ENCODE results near the gene CDH4. TPM values are rescaled to one million over a fixed set of nuclear protein-coding genes. Genes with fewer than 3 reads are reported as not detected.

Gene CDH4
- total and polyA plus RNA-seq, 2 donors from 2014 or later: 1.1 TPM; not detected in 1

DNA sequence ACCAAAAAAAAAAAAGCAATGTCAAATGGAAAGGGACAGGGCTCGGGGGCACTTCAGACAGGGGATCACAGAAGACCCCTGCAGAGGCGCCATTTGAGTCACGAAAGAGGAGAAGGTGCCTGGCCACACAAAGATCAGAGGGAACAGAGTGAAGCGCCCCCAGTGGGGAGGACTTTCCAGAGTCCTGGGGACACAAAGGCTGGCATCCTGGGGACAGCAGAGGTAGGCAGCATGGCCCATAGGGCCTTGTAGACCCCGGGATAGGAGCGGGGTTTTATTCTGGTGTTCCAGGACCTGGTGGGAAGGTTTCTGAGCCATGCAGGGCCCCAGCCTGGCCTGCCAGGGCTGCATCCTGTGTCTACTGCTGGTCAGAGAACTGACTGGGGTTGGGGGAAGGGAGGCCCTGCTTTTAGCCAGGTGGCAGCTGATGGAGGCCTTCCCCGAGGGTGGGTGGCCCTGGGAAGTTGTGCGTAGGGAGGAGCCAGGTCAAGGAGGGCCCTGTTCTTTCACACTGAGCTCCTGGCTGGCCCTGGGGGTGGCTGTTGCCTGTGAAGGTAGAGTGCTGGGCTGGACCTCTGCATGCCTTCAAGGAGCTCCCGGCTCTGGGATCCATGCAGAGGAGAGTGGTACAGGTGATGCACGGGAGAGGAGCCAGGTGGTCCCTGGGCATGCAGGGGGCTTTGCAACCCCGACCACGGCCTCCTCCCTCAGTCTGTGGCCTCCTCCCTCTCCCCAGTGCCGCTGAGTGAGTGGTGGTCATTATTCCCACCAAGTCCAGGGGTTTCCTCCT is 117.9 kb downstream of the CDH4 start:
- TF ChIP-seq, protein P1, sequence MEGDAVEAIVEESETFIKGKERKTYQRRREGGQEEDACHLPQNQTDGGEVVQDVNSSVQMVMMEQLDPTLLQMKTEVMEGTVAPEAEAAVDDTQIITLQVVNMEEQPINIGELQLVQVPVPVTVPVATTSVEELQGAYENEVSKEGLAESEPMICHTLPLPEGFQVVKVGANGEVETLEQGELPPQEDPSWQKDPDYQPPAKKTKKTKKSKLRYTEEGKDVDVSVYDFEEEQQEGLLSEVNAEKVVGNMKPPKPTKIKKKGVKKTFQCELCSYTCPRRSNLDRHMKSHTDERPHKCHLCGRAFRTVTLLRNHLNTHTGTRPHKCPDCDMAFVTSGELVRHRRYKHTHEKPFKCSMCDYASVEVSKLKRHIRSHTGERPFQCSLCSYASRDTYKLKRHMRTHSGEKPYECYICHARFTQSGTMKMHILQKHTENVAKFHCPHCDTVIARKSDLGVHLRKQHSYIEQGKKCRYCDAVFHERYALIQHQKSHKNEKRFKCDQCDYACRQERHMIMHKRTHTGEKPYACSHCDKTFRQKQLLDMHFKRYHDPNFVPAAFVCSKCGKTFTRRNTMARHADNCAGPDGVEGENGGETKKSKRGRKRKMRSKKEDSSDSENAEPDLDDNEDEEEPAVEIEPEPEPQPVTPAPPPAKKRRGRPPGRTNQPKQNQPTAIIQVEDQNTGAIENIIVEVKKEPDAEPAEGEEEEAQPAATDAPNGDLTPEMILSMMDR (IDR thresholded peaks at IDR 0.05; ENCODE audit: borderline replicate concordance, extremely low read depth, insufficient read depth): no peak
- H3K27me3 ChIP-seq (ENCODE audit: control insufficient read depth, insufficient read depth, low read length): no peaks in the 10 kb centered on the region
- intact Hi-C loops (cut with DNase I): no loop called here
- no peaks in the 10 kb centered on the region for H3K4me1 ChIP-seq (ENCODE audit: control insufficient read depth in 2 of 3, insufficient read depth in 2 of 3, low read depth in 1 of 3, low read length in 3 of 3)
- no peaks in the 10 kb centered on the region for H3K36me3 ChIP-seq (ENCODE audit: control insufficient read depth in 2 of 3, insufficient read depth in 3 of 3, low read length in 3 of 3)
- H3K27ac ChIP-seq (ENCODE audit: low read depth in 2 of 2, low read length in 2 of 2): no peak overlapping the region
- FAIRE-seq (no peak), DNase-seq (no peak)
- H3K9ac ChIP-seq (ENCODE audit: low read length in 3 of 3): no peak overlapping the region
- H3K9me3 ChIP-seq (ENCODE audit: control insufficient read depth in 2 of 3, insufficient read depth in 1 of 3, low read length in 3 of 3): no peaks in the 10 kb centered on the region
- no peak overlapping the region for H3K4me3 ChIP-seq (ENCODE audit: low read length in 3 of 3)

DNA sequence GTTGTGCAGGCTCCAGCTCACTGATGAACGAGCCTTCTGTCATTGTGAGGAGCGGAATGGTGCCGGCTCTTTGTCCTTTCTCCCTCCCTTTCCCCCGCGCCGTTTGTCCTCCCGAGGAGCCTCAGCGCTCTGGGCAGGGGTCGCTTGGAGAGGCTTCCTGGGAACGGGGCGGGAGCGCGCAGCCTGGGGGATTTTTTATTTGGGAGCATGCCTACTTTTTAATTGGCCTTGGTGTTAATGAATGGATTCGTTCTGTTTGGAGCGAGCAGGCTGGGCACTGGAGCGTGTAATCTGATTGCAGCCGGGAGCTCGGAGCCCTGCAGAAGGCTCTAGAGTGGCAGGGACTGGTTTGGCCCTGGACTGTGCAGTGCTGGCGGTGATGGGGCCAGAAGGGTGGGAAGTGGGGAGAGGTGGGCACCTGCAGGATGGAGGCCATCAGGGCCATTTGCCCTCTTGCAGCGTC is 118.8 kb downstream of the CDH4 start:
- peaks cover 0 to 2% (median 0%) of the 10 kb centered on the region in 3 donors for H3K9me3 ChIP-seq (ENCODE audit: control insufficient read depth in 2 of 3, insufficient read depth in 1 of 3, low read length in 3 of 3)
- H3K4me1 ChIP-seq (ENCODE audit: control insufficient read depth in 2 of 3, insufficient read depth in 2 of 3, low read depth in 1 of 3, low read length in 3 of 3): no peaks in the 10 kb centered on the region
- FAIRE-seq (no peak), DNase-seq (peak in 4 of 5 donors; percentile 57 to 68 (median 65))
- H3K36me3 ChIP-seq (ENCODE audit: control insufficient read depth in 2 of 3, insufficient read depth in 3 of 3, low read length in 3 of 3): no peaks in the 10 kb centered on the region
- no peak overlapping the region for H3K9ac ChIP-seq (ENCODE audit: low read length in 3 of 3)
- intact Hi-C loops (cut with DNase I): no loop called here
- no peak overlapping the region for H3K4me3 ChIP-seq (ENCODE audit: low read length in 3 of 3)
- H3K27me3 ChIP-seq (ENCODE audit: control insufficient read depth, insufficient read depth, low read length): no peaks in the 10 kb centered on the region
- no peak overlapping the region for H3K27ac ChIP-seq (ENCODE audit: low read depth in 2 of 2, low read length in 2 of 2)
- TF ChIP-seq, protein P1 (IDR thresholded peaks at IDR 0.05; ENCODE audit: borderline replicate concordance, extremely low read depth, insufficient read depth): no peak

DNA sequence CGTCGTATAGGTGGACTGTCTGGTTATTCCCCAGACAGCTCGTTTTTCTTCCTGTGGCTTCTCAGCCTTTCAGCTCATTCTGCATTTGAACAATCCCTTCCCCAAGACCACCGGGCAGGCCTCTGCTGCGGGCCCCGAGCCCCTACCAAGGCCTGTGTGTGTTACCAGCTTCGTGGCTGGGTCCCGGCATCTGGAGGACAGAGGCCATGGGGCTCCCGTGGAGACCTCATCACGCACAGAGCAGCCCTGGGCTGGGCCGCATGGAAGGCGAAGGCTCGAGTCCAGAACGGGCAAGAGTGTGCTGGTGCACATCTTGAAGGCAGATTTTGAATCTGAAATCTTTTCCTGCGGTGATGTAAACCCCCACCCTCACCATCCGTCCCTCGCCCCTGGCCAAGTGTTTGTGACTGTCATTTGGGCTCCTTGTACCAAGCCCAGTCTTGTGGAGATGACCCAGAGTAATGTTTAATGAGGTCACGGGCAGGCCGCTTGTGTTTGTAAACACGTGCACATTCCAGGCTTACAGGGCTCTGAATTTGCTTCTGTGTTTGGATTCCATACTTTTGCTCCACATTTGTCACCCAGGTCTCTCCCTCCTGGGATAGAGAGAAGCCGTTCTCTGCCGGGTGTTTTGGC is 119.6 kb downstream of the CDH4 start:
- TF ChIP-seq, protein P1 (IDR thresholded peaks at IDR 0.05; ENCODE audit: borderline replicate concordance, extremely low read depth, insufficient read depth): no peak
- H3K9me3 ChIP-seq (ENCODE audit: control insufficient read depth in 2 of 3, insufficient read depth in 1 of 3, low read length in 3 of 3): peaks cover 0 to 3% (median 0%) of the 10 kb centered on the region in 3 donors
- no peak overlapping the region for H3K27ac ChIP-seq (ENCODE audit: low read depth in 2 of 2, low read length in 2 of 2)
- DNase-seq: no peak
- H3K4me3 ChIP-seq (ENCODE audit: low read length in 3 of 3): no peak overlapping the region
- no peaks in the 10 kb centered on the region for H3K36me3 ChIP-seq (ENCODE audit: control insufficient read depth in 2 of 3, insufficient read depth in 3 of 3, low read length in 3 of 3)
- intact Hi-C loops (cut with DNase I): no loop called here
- H3K27me3 ChIP-seq (ENCODE audit: control insufficient read depth, insufficient read depth, low read length): no peaks in the 10 kb centered on the region
- H3K9ac ChIP-seq (ENCODE audit: low read length in 3 of 3): no peak overlapping the region
- FAIRE-seq: no peak
- no peaks in the 10 kb centered on the region for H3K4me1 ChIP-seq (ENCODE audit: control insufficient read depth in 2 of 3, insufficient read depth in 2 of 3, low read depth in 1 of 3, low read length in 3 of 3)

Data from kidney (tissue), 14 donors.